GM03348 (cell line): ENCODE measurements around the gene ERBIN.

Experiments used
- DNase-seq: peaks from one replicate; pipeline ENCODE4 v3.0.0; 2012; ENCODE audit warnings: low spot score

ERBIN gene

DNA sequence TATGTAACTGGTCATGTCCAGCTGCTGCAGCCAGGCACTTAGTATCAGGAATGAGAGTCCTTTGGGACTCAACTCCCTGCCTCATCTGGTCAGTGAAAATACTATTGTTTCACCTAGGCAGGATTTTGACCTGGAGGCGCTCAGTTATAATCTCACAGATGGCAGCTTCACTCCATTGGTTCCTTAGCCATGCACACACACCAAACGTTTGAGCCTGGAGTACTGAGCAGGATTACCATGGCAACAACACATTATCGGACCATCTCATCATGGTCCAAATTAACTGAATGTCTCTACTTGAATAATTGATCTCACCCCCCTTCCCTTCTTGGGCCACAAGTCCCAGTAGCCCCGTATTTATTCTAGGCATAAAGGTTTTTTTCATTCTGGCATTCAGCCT lies 202.8 kb downstream of the ERBIN start:
- no peak for DNase-seq

DNA sequence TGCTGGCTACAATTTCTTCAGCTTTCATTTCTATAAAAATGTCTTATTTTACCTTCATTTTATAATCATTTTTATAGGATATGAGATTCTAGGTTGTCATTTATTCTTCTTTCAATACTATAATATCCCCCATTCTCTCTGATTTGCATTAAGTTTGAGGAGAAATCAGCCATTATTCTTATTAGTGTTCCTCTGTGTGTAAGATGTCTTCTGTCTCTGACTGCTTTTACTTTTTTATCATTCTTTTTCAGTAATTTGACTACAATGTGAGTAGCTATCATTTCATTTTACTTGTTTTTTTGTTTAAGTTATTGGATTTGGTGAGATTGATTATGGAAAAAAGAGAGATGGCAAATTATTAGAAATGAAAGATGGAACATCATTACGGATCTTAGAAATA lies 204.1 kb downstream of the ERBIN start:
- no peak for DNase-seq
